WTC11 (cell line): Measurements from ENCODE around the gene ZDHHC14. TPM values are rescaled to one million over a fixed set of nuclear protein-coding genes. Genes with fewer than 3 reads are reported as not detected.

Source experiments
- ATAC-seq: fragments of 200-7000 bp; cut with Tn5 transposase; 2 replicates; pipeline ENCODE4 v1.10.0; 2021; ENCODE audit warnings: mild to moderate bottlenecking, moderate library complexity
- CTCF ChIA-PET: fragments of 300-600 bp; sonication (Branson Sonifier 250); formaldehyde crosslinking; loops from one replicate; lab custom pipeline; 2021; ENCODE audit warnings: antibody characterized with exemption; lab: Charles Lee
- POLR2A ChIA-PET: fragments of 350-600 bp; sonication (Branson Sonifier 250); formaldehyde crosslinking; loops from one replicate; lab custom pipeline; 2021; ENCODE audit warnings: antibody characterized with exemption; lab: Charles Lee
- DNase-seq: peaks from one replicate; pipeline ENCODE4 v3.0.0; 2021; ENCODE audit warnings: low spot score
- H3K27ac Mint-ChIP-seq: 2 replicates; pipeline ENCODE4 v1.8.0; 2021; ENCODE audit warnings: mixed read lengths
- H3K27me3 Mint-ChIP-seq: 2 replicates; pipeline ENCODE4 v1.8.0; 2021; ENCODE audit warnings: low read depth, mild to moderate bottlenecking, moderate library complexity, mixed read lengths
- H3K36me3 Mint-ChIP-seq: 2 replicates; pipeline ENCODE4 v1.8.0; 2021; ENCODE audit warnings: mixed read lengths
- H3K4me1 Mint-ChIP-seq: 2 replicates; pipeline ENCODE4 v1.8.0; 2022; ENCODE audit warnings: mixed read lengths
- H3K4me3 Mint-ChIP-seq: 2 replicates; pipeline ENCODE4 v1.8.0; 2021; ENCODE audit warnings: mild to moderate bottlenecking, moderate library complexity, mixed read lengths
- H3K9me3 Mint-ChIP-seq: 2 replicates; pipeline ENCODE4 v1.8.0; 2021; ENCODE audit warnings: mixed read lengths
- ARID4B ChIP-seq: sonication (generic); formaldehyde crosslinking; IDR thresholded peaks from 2 replicates; pipeline ENCODE4 v1.8.0; 2023; ENCODE audit warnings: missing genetic modification reagents, mild to moderate bottlenecking, borderline replicate concordance
- CREM ChIP-seq: sonication (generic); formaldehyde crosslinking; IDR thresholded peaks from 2 replicates; pipeline ENCODE4 v1.8.1; 2022; ENCODE audit warnings: mild to moderate bottlenecking, missing genetic modification reagents, moderate library complexity
- E2F1 ChIP-seq: sonication (generic); formaldehyde crosslinking; IDR thresholded peaks from 2 replicates; pipeline ENCODE4 v1.8.0; 2022; ENCODE audit warnings: mild to moderate bottlenecking, missing genetic modification reagents
- ELF4 ChIP-seq: sonication (generic); formaldehyde crosslinking; IDR thresholded peaks from 2 replicates; pipeline ENCODE4 v1.8.1; 2022; ENCODE audit warnings: low read depth, mild to moderate bottlenecking, moderate library complexity, missing genetic modification reagents
- EMX1 ChIP-seq: fragments of 250-450 bp; sonication (Bioruptor Pico); IDR thresholded peaks from 2 replicates; pipeline ENCODE4 v1.8.0; 2021; ENCODE audit warnings: mild to moderate bottlenecking
- FOXK1 ChIP-seq: sonication (generic); formaldehyde crosslinking; IDR thresholded peaks from 2 replicates; pipeline ENCODE4 v1.8.0; 2022; ENCODE audit warnings: mild to moderate bottlenecking, moderate library complexity, missing genetic modification reagents
- FOXP1 ChIP-seq: sonication (generic); formaldehyde crosslinking; IDR thresholded peaks from 2 replicates; pipeline ENCODE4 v1.8.0; 2022; ENCODE audit warnings: missing genetic modification reagents, mild to moderate bottlenecking, moderate library complexity, borderline replicate concordance
- GRHL2 ChIP-seq: fragments of 250-450 bp; sonication (Bioruptor Pico); IDR thresholded peaks from 2 replicates; pipeline ENCODE4 v1.8.0; 2022; ENCODE audit warnings: mild to moderate bottlenecking, moderate library complexity; ENCODE audit not compliant: insufficient replicate concordance, severe bottlenecking
- IRF1 ChIP-seq: sonication (generic); formaldehyde crosslinking; IDR thresholded peaks from 2 replicates; pipeline ENCODE4 v1.8.0; 2023; ENCODE audit warnings: missing genetic modification reagents
- JAZF1 ChIP-seq: fragments of 250-450 bp; sonication (Bioruptor Pico); IDR thresholded peaks from 2 replicates; pipeline ENCODE4 v1.9.0; 2021; ENCODE audit warnings: moderate library complexity, mild to moderate bottlenecking, inconsistent platforms
- NFYB ChIP-seq: sonication (generic); formaldehyde crosslinking; conservative IDR thresholded peaks from 2 replicates; pipeline ENCODE4 v1.8.0; 2022; ENCODE audit warnings: low read depth, missing genetic modification reagents
- NR3C1 ChIP-seq: sonication (generic); formaldehyde crosslinking; conservative IDR thresholded peaks from 2 replicates; pipeline ENCODE4 v1.8.1; 2023; ENCODE audit warnings: low read depth, mild to moderate bottlenecking, missing genetic modification reagents
- TEAD4 ChIP-seq: sonication (generic); formaldehyde crosslinking; IDR thresholded peaks from 2 replicates; pipeline ENCODE4 v1.8.0; 2022; ENCODE audit warnings: mild to moderate bottlenecking, missing genetic modification reagents
- ZBTB21 ChIP-seq: sonication (generic); formaldehyde crosslinking; IDR thresholded peaks from 2 replicates; pipeline ENCODE4 v1.8.1; 2023; ENCODE audit warnings: mild to moderate bottlenecking, missing genetic modification reagents, borderline replicate concordance
- ZNF121 ChIP-seq: sonication (generic); formaldehyde crosslinking; IDR thresholded peaks from 2 replicates; pipeline ENCODE4 v1.8.0; 2023; ENCODE audit warnings: missing genetic modification reagents
- ZNF416 ChIP-seq: fragments of 250-450 bp; sonication (Bioruptor Pico); IDR thresholded peaks from 2 replicates; pipeline ENCODE4 v1.9.0; 2021; ENCODE audit warnings: mild to moderate bottlenecking, inconsistent platforms
- ZNF512 ChIP-seq: sonication (generic); formaldehyde crosslinking; IDR thresholded peaks from 2 replicates; pipeline ENCODE4 v1.8.1; 2022; ENCODE audit warnings: missing genetic modification reagents, borderline replicate concordance
- total RNA-seq: library from RNA; stranded (reverse); gene quantifications from 3 replicates; pipeline ENCODE4 v1.2.3, GENCODE V29; 2021
- TF ChIP-seq, protein P1 (sequence below): sonication (generic); formaldehyde crosslinking; IDR thresholded peaks from 2 replicates; pipeline ENCODE4 v1.8.1; 2022; ENCODE audit warnings: low read depth, missing genetic modification reagents, borderline replicate concordance
- TF ChIP-seq, protein P2 (sequence below): fragments of 200-600 bp; IDR thresholded peaks from 2 replicates; pipeline ENCODE4 v1.8.0; 2022; ENCODE audit warnings: antibody characterized with exemption
- TF ChIP-seq, protein P3 (sequence below): sonication (generic); formaldehyde crosslinking; IDR thresholded peaks from 2 replicates; pipeline ENCODE4 v1.8.1; 2022; ENCODE audit warnings: mild to moderate bottlenecking, moderate library complexity, missing genetic modification reagents
- TF ChIP-seq, protein P4 (sequence below): sonication (generic); formaldehyde crosslinking; IDR thresholded peaks from 2 replicates; pipeline ENCODE4 v1.8.1; 2023; ENCODE audit warnings: mild to moderate bottlenecking, missing genetic modification reagents, moderate library complexity

Gene ZDHHC14
- total RNA-seq, 1 experiment from 2014 or later, result 6.6 TPM

GRCh38 chr6:157343732-157344131, 37.3 kb upstream of the ZDHHC14 start (continued):
- TF ChIP-seq E2F1 (CRISPR knock-in tag), result no peak
- TF ChIP-seq, protein P1, sequence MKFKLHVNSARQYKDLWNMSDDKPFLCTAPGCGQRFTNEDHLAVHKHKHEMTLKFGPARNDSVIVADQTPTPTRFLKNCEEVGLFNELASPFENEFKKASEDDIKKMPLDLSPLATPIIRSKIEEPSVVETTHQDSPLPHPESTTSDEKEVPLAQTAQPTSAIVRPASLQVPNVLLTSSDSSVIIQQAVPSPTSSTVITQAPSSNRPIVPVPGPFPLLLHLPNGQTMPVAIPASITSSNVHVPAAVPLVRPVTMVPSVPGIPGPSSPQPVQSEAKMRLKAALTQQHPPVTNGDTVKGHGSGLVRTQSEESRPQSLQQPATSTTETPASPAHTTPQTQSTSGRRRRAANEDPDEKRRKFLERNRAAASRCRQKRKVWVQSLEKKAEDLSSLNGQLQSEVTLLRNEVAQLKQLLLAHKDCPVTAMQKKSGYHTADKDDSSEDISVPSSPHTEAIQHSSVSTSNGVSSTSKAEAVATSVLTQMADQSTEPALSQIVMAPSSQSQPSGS, result no peak
- TF ChIP-seq, protein P2, sequence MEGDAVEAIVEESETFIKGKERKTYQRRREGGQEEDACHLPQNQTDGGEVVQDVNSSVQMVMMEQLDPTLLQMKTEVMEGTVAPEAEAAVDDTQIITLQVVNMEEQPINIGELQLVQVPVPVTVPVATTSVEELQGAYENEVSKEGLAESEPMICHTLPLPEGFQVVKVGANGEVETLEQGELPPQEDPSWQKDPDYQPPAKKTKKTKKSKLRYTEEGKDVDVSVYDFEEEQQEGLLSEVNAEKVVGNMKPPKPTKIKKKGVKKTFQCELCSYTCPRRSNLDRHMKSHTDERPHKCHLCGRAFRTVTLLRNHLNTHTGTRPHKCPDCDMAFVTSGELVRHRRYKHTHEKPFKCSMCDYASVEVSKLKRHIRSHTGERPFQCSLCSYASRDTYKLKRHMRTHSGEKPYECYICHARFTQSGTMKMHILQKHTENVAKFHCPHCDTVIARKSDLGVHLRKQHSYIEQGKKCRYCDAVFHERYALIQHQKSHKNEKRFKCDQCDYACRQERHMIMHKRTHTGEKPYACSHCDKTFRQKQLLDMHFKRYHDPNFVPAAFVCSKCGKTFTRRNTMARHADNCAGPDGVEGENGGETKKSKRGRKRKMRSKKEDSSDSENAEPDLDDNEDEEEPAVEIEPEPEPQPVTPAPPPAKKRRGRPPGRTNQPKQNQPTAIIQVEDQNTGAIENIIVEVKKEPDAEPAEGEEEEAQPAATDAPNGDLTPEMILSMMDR, result no peak
- no peak for TF ChIP-seq ARID4B (CRISPR knock-in tag)
- no peak for TF ChIP-seq NR3C1
- TF ChIP-seq CREM (CRISPR knock-in tag), result no peak
- no peak for TF ChIP-seq ZNF121 (CRISPR knock-in tag)
- TF ChIP-seq IRF1, result no peak
- TF ChIP-seq ZNF416 (CRISPR knock-in tag), result no peak

GRCh38 chr6:157346373-157346772, 34.6 kb upstream of the ZDHHC14 start:
- no peak overlapping the region for H3K27ac Mint-ChIP-seq
- no peaks in the 10 kb centered on the region for H3K4me1 Mint-ChIP-seq
- no peak for ATAC-seq
- no peak for TF ChIP-seq E2F1 (CRISPR knock-in tag)
- no peak for TF ChIP-seq FOXK1 (CRISPR knock-in tag)
- no peak for TF ChIP-seq FOXP1 (CRISPR knock-in tag)
- TF ChIP-seq ZBTB21 (CRISPR knock-in tag), result no peak
- TF ChIP-seq, protein P3, sequence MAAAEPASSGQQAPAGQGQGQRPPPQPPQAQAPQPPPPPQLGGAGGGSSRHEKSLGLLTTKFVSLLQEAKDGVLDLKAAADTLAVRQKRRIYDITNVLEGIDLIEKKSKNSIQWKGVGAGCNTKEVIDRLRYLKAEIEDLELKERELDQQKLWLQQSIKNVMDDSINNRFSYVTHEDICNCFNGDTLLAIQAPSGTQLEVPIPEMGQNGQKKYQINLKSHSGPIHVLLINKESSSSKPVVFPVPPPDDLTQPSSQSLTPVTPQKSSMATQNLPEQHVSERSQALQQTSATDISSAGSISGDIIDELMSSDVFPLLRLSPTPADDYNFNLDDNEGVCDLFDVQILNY (CRISPR knock-in tag), result no peak
- no peak for TF ChIP-seq ZNF512 (CRISPR knock-in tag)
- TF ChIP-seq ELF4, result no peak
- no peak for TF ChIP-seq GRHL2 (CRISPR knock-in tag)
- no peak for TF ChIP-seq EMX1
- TF ChIP-seq, protein P4, sequence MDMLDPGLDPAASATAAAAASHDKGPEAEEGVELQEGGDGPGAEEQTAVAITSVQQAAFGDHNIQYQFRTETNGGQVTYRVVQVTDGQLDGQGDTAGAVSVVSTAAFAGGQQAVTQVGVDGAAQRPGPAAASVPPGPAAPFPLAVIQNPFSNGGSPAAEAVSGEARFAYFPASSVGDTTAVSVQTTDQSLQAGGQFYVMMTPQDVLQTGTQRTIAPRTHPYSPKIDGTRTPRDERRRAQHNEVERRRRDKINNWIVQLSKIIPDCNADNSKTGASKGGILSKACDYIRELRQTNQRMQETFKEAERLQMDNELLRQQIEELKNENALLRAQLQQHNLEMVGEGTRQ (CRISPR knock-in tag), result no peak
- no peak for TF ChIP-seq JAZF1 (CRISPR knock-in tag)
- TF ChIP-seq NFYB, result no peak
- no peak for TF ChIP-seq TEAD4 (CRISPR knock-in tag)

More at GRCh38 chr6:157346373-157346772, 34.6 kb upstream of the ZDHHC14 start:
- H3K36me3 Mint-ChIP-seq, result no peaks in the 10 kb centered on the region
- peaks cover 15% of the 10 kb centered on the region for H3K9me3 Mint-ChIP-seq
- no peak overlapping the region for H3K4me3 Mint-ChIP-seq
- no peaks in the 10 kb centered on the region; the same call in none of the 2 replicates for H3K27me3 Mint-ChIP-seq
- POLR2A ChIA-PET, result no interaction called here
- DNase-seq, result no peak
- CTCF ChIA-PET, result no interaction called here
